KMS-11 (cell line): Measurements from ENCODE around the gene USP32.
A peak's percentile ranks its signal among the peaks of the same experiment; 100 is the strongest.

Experiments used
- H2AFZ ChIP-seq: fragments of 200-600 bp; sonication (generic); 2 replicates; pipeline ENCODE4 v1.6.1; 2016; ENCODE audit warnings: antibody characterized with exemption, mixed run types, low read depth
- H3K27ac ChIP-seq: fragments of 200-600 bp; sonication (generic); 2 replicates; pipeline ENCODE4 v1.6.1; 2016; ENCODE audit warnings: mild to moderate bottlenecking, mixed run types
- H3K27me3 ChIP-seq: fragments of 200-600 bp; sonication (generic); 2 replicates; pipeline ENCODE4 v1.6.1; 2017; ENCODE audit warnings: mild to moderate bottlenecking, low read depth, mixed run types, moderate library complexity; ENCODE audit not compliant: insufficient read depth
- H3K36me3 ChIP-seq: fragments of 200-600 bp; sonication (generic); 2 replicates; pipeline ENCODE4 v1.6.1; 2017; ENCODE audit warnings: mild to moderate bottlenecking, mixed run types; ENCODE audit not compliant: insufficient read depth
- H3K4me1 ChIP-seq: fragments of 200-600 bp; sonication (generic); 2 replicates; pipeline ENCODE4 v1.6.1; 2016; ENCODE audit warnings: mild to moderate bottlenecking, low read depth, mixed run types; ENCODE audit not compliant: poor library complexity, severe bottlenecking
- H3K4me2 ChIP-seq: fragments of 200-600 bp; sonication (generic); 2 replicates; pipeline ENCODE4 v1.7.0; 2016; ENCODE audit warnings: mild to moderate bottlenecking, mixed run types
- H3K4me3 ChIP-seq: fragments of 200-600 bp; sonication (generic); IDR thresholded peaks from 2 replicates; pipeline ENCODE4 v1.6.1; 2017; ENCODE audit warnings: low read depth, low read length, mixed read lengths; ENCODE audit not compliant: insufficient read depth
- H3K79me2 ChIP-seq: fragments of 200-600 bp; sonication (generic); 2 replicates; pipeline ENCODE4 v1.6.1; 2016; ENCODE audit warnings: low read depth, mixed run types; ENCODE audit not compliant: insufficient read depth
- H3K9ac ChIP-seq: fragments of 200-600 bp; sonication (generic); 2 replicates; pipeline ENCODE4 v1.6.1; 2016; ENCODE audit warnings: mild to moderate bottlenecking, mixed run types
- H4K20me1 ChIP-seq: fragments of 200-600 bp; sonication (generic); 2 replicates; pipeline ENCODE4 v1.6.1; 2016; ENCODE audit warnings: mild to moderate bottlenecking, mixed run types; ENCODE audit not compliant: insufficient read depth
- TF ChIP-seq, protein P1 (sequence below): fragments of 200-600 bp; sonication (generic); conservative IDR thresholded peaks from 2 replicates; pipeline ENCODE4 v1.6.1; 2017; ENCODE audit warnings: low read depth, mild to moderate bottlenecking, antibody characterized with exemption, low read length, moderate library complexity, mixed read lengths

Gene USP32

GRCh38 chr17:60244656-60245055 is 147.3 kb downstream of the USP32 start:
- H3K4me1 ChIP-seq = no peaks in the 10 kb centered on the region
- H3K4me3 ChIP-seq = no peak overlapping the region
- H3K4me2 ChIP-seq = no peak overlapping the region
- no peak overlapping the region for H3K27ac ChIP-seq
- H2AFZ ChIP-seq = no peak overlapping the region
- H3K27me3 ChIP-seq = no peaks in the 10 kb centered on the region
- H3K79me2 ChIP-seq = no peaks in the 10 kb centered on the region
- H3K36me3 ChIP-seq = no peaks in the 10 kb centered on the region
- H3K9ac ChIP-seq = no peak overlapping the region
- no peaks in the 10 kb centered on the region for H4K20me1 ChIP-seq
- TF ChIP-seq, protein P1, sequence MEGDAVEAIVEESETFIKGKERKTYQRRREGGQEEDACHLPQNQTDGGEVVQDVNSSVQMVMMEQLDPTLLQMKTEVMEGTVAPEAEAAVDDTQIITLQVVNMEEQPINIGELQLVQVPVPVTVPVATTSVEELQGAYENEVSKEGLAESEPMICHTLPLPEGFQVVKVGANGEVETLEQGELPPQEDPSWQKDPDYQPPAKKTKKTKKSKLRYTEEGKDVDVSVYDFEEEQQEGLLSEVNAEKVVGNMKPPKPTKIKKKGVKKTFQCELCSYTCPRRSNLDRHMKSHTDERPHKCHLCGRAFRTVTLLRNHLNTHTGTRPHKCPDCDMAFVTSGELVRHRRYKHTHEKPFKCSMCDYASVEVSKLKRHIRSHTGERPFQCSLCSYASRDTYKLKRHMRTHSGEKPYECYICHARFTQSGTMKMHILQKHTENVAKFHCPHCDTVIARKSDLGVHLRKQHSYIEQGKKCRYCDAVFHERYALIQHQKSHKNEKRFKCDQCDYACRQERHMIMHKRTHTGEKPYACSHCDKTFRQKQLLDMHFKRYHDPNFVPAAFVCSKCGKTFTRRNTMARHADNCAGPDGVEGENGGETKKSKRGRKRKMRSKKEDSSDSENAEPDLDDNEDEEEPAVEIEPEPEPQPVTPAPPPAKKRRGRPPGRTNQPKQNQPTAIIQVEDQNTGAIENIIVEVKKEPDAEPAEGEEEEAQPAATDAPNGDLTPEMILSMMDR = no peak

DNA sequence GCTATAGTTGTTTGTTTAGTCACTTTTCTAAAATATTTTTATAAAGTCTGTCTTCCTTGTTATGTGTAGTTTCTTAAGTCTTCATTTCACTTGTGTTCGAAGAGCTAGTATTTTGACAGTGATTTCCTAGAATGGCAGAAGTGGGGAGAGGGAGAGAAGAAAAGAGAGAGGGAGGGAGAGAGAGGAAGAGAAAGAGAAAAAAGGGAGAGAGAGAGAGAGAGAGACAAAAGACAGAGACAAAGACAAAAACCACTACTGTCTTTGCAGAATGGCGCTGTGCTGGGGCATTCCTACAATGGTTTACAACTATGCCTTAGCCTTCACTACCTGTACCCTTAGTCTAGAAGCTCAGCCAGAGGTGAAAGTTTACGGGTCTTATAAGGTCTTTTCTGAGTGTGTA is 151.6 kb downstream of the USP32 start:
- Histone ChIP-seq H3K27me3 (no peaks in the 10 kb centered on the region), H3K9ac (no peak overlapping the region), H3K4me3 (no peak overlapping the region), H3K79me2 (no peaks in the 10 kb centered on the region), H3K4me1 (no peaks in the 10 kb centered on the region), H3K27ac (no peak overlapping the region), H3K4me2 (no peak overlapping the region), H4K20me1 (no peaks in the 10 kb centered on the region), H2AFZ (no peak overlapping the region), H3K36me3 (no peaks in the 10 kb centered on the region)
- TF ChIP-seq, protein P1 = no peak

- TF ChIP-seq, protein P1 = no peak
- no peaks in the 10 kb centered on the region; the same call in 1 of the 2 replicates for H4K20me1 ChIP-seq
- no peak overlapping the region for H3K4me2 ChIP-seq
- H3K4me3 ChIP-seq = no peak overlapping the region
- no peaks in the 10 kb centered on the region for H3K27me3 ChIP-seq
- no peaks in the 10 kb centered on the region for H3K4me1 ChIP-seq
- H3K9ac ChIP-seq = no peak overlapping the region
- H3K27ac ChIP-seq = no peak overlapping the region
- no peak overlapping the region for H2AFZ ChIP-seq
- no peaks in the 10 kb centered on the region for H3K36me3 ChIP-seq
- no peaks in the 10 kb centered on the region for H3K79me2 ChIP-seq
These were observed 160.2 kb downstream of the USP32 start for GRCh38 chr17:60231691-60232090.

GRCh38 chr17:60231234-60231633 is 160.7 kb downstream of the USP32 start:
- H3K4me3 ChIP-seq = no peak overlapping the region
- H3K9ac ChIP-seq = no peak overlapping the region
- H3K4me2 ChIP-seq = no peak overlapping the region
- no peaks in the 10 kb centered on the region for H3K36me3 ChIP-seq
- no peak overlapping the region for H2AFZ ChIP-seq
- H3K79me2 ChIP-seq = no peaks in the 10 kb centered on the region
- H4K20me1 ChIP-seq = no peaks in the 10 kb centered on the region; the same call in 1 of the 2 replicates
- H3K27ac ChIP-seq = no peak overlapping the region
- no peaks in the 10 kb centered on the region for H3K4me1 ChIP-seq
- TF ChIP-seq, protein P1 = peak; percentile 69
- H3K27me3 ChIP-seq = no peaks in the 10 kb centered on the region

DNA sequence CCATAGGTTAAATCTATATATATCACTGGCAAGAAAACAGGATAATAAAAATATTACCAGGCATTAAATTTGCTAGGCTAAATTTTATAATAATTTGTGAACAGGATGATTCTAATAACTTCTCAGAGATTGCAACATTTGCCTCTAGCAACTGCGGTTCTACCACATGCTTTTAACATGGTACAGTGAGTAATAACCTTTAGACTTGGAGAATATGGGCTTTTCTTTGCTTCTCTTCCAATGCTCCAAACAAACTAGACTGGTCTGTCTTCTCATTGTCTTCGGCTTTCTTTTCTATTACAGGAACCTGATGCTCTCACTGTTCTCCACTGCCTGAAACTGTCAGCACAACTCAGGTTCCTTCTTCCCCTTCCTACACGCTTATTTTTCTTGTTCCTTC is 161.6 kb downstream of the USP32 start:
- H4K20me1 ChIP-seq = no peaks in the 10 kb centered on the region; the same call in 1 of the 2 replicates
- no peaks in the 10 kb centered on the region for H3K36me3 ChIP-seq
- H3K27ac ChIP-seq = no peak overlapping the region
- H3K4me1 ChIP-seq = no peaks in the 10 kb centered on the region
- no peaks in the 10 kb centered on the region for H3K27me3 ChIP-seq
- H3K4me2 ChIP-seq = no peak overlapping the region
- no peaks in the 10 kb centered on the region for H3K79me2 ChIP-seq
- H3K4me3 ChIP-seq = no peak overlapping the region
- TF ChIP-seq, protein P1 = no peak
- H2AFZ ChIP-seq = no peak overlapping the region
- no peak overlapping the region for H3K9ac ChIP-seq
